Adrenal gland (tissue), 12 donors: ENCODE results near the gene TOP2B. TPM values are rescaled to one million over a fixed set of nuclear protein-coding genes. Genes with fewer than 3 reads are reported as not detected.

Experiments
- DNase-seq, 7 donors: peaks; one replicate each; pipeline ENCODE4 v3.0.0-alpha.2; 2019 to 2020
- H3K27ac ChIP-seq, 5 donors: fragments of 200-600 bp; sonication (generic) in 4 of 5; 1 replicate in 3 of 5; 2 replicates in 2 of 5; pipeline versions ENCODE4 v1.5.1 to v1.8.0; 2016 to 2020; ENCODE audit warnings: mild to moderate bottlenecking in 1 of 5
- H3K27me3 ChIP-seq: fragments of 200-600 bp; 2 replicates; pipeline ENCODE4 v1.8.0; 2021
- H3K36me3 ChIP-seq, 2 donors: fragments of 200-600 bp; replicated peaks in 1 of 2; 1 replicate in 1 of 2; 2 replicates in 1 of 2; pipeline versions ENCODE4 v1.5.1 to v1.8.0; 2018 to 2022
- H3K4me1 ChIP-seq, 2 donors: fragments of 200-600 bp; replicated peaks in 1 of 2; 1 replicate in 1 of 2; 2 replicates in 1 of 2; pipeline versions ENCODE4 v1.5.1 to v1.8.0; 2018 to 2021
- H3K4me3 ChIP-seq, 4 donors: fragments of 200-600 bp; sonication (generic) in 3 of 4; one replicate each; pipeline ENCODE4 v1.5.1; 2016 to 2018
- H3K9me3 ChIP-seq, 3 donors: fragments of 200-600 bp; sonication (generic) in 1 of 3; replicated peaks in 1 of 3; 1 replicate in 2 of 3; 2 replicates in 1 of 3; pipeline versions ENCODE4 v1.5.1 to v1.8.0; 2016 to 2021
- CTCF ChIP-seq, 6 experiments: fragments of 450-650 bp in 4 of 6; fragments of 200-600 bp in 2 of 6; sonication (generic) in 1 of 6; IDR thresholded peaks; 1 replicate in 5 of 6; 2 replicates in 1 of 6; pipeline versions ENCODE4 v1.5.1 to v1.8.0; 2016 to 2021; ENCODE audit warnings: antibody characterized with exemption in 6 of 6, mild to moderate bottlenecking in 2 of 6, moderate library complexity in 1 of 6
- POLR2A ChIP-seq, 2 donors: fragments of 450-650 bp; IDR thresholded peaks; one replicate each; pipeline ENCODE4 v1.6.1; 2017; ENCODE audit warnings: antibody characterized with exemption in 2 of 2, mild to moderate bottlenecking in 2 of 2, moderate library complexity in 1 of 2
- WGBS, 4 donors: extraction: QIAGEN DNeasy Blood & Tissue Kit in 2 of 4; methylation state at CpG; one replicate each; pipeline versions ENCODE4 v1.1.5 to v1.1.7; 2013 to 2017; 5-methylcytosine and 5-hydroxymethylcytosine counted together
- intact Hi-C, 2 donors: fragments of 100-400 bp; cut with DNase I; formaldehyde crosslinking; loops; one replicate each; pipeline versions ENCODE4 v1.14.1 to v1.15.0; 2022 to 2023
- polyA plus RNA-seq, 3 donors: library from polyadenylated mRNA; stranded (reverse); fragments of 200-250 nt in 2 of 3; fragments of 350-450 nt in 1 of 3; fragmentation: Illumina TruSeq in 1 of 3; extraction: RNeasy Lipid Tissue Mini Kit (QIAGEN cat#74804) in 1 of 3; gene quantifications; one replicate each; pipeline ENCODE4 v1.2.3, GENCODE V29; 2013 to 2014
- total RNA-seq, 9 donors: library from RNA; depleted of rRNA in 4 of 9; stranded (reverse); fragments of >200 nt in 4 of 9; fragments of 120-200 nt in 1 of 9; fragmentation: NEBNext Ultra II Directional in 1 of 9; extraction: Animal tissue kit (Norgen Biotek cat#: 25700) in 1 of 9; gene quantifications; one replicate each; pipeline versions ENCODE4 v1.1.0 to v1.2.4, GENCODE V29; 2013 to 2023
- donor health status: healthy with polysubstance abuse.
- donor health status: Bipolar disorder and iron deficiency.
- donor health status: DM: yes; HTN: yes; CAD: no.
- donor health status: DM: no; HTN: no; CAD: no.
- donor health status: DM: no; HTN: no; CAD: no.
- donor health status: DM: yes; HTN: yes; CAD: no.

TOP2B gene
- total and polyA plus RNA-seq, 12 donors = 33.7 to 108 (median 73.5) TPM

DNA sequence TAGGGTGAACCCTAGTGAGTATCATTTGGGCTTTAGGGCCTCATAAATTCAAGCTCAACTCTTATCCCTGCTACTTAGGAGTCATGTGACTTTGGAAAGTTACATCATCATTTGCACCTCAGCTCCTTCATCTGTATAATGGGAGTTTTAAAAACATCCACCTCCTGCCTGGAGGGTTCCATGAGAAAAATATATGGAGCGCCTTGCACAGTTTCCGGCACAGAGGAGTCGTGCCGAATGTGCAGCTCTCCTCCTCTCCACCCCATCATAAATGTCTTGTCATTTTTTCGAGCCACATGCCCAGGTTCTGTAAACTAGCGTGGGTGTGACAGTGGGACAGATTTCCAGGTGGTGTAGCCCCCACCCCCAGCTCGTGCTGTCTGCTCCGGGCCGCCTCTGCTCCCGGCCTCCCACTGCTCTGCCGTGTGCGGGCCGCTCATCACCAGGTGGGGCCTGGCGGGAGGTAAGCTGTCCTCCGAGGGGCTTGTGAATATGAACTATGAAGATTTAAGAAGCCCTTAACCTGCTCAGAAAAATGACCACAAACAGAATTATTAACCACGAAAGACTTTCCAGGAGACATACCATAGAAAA is 90.4 kb downstream of the TOP2B start:
- WGBS, 4 donors = 91 to 94% (median 93%) methylated on average over 13 to 16 of the region's 16 CpGs
- H3K27ac ChIP-seq = no peak overlapping the region

GRCh38 chr3:25573386-25574171 is 91.1 kb downstream of the TOP2B start:
- H3K36me3 ChIP-seq = peaks cover 0 to 4% of the 10 kb centered on the region in 2 donors
- no peaks in the 10 kb centered on the region for H3K9me3 ChIP-seq
- no peak overlapping the region for H3K4me3 ChIP-seq
- DNase-seq = no peak
- peak overlapping the region in 2 of 5 donors; percentile 40 to 44 for H3K27ac ChIP-seq
- 66 to 79% (median 71%) methylated on average over 19 of the region's 19 CpGs for WGBS, 4 donors
- intact Hi-C loops = no loop called here
- H3K4me1 ChIP-seq = no peaks in the 10 kb centered on the region
- no peaks in the 10 kb centered on the region for H3K27me3 ChIP-seq
- TF ChIP-seq CTCF (IDR thresholded peaks at IDR 0.05) = no peak
- TF ChIP-seq POLR2A (IDR thresholded peaks at IDR 0.05) = no peak

More for the DNA sequence above, 90.4 kb downstream of the TOP2B start:
- Histone ChIP-seq H3K4me3 (no peak overlapping the region), H3K9me3 (no peaks in the 10 kb centered on the region), H3K27me3 (no peaks in the 10 kb centered on the region), H3K36me3 (peaks cover 0 to 4% of the 10 kb centered on the region in 2 donors), H3K4me1 (no peaks in the 10 kb centered on the region)
- no peak for DNase-seq
- TF ChIP-seq CTCF (IDR thresholded peaks at IDR 0.05) (no peak), POLR2A (IDR thresholded peaks at IDR 0.05) (no peak)
- intact Hi-C loops = no loop called here

- Histone ChIP-seq H3K36me3 (peaks cover 0 to 4% of the 10 kb centered on the region in 2 donors), H3K4me3 (no peak overlapping the region), H3K4me1 (no peaks in the 10 kb centered on the region), H3K27ac (peak overlapping the region in 2 of 5 donors; percentile 40 to 44), H3K27me3 (no peaks in the 10 kb centered on the region), H3K9me3 (no peaks in the 10 kb centered on the region)
- no peak for DNase-seq
- intact Hi-C loops = no loop called here
- WGBS, 4 donors = 74 to 81% (median 76%) methylated on average over 11 to 14 of the region's 14 CpGs
- TF ChIP-seq POLR2A (IDR thresholded peaks at IDR 0.05) (no peak), CTCF (IDR thresholded peaks at IDR 0.05) (no peak)
These were observed 91.8 kb downstream of the TOP2B start for GRCh38 chr3:25572919-25573385.

GRCh38 chr3:25572336-25572735 is 92.4 kb downstream of the TOP2B start:
- Histone ChIP-seq H3K4me3 (no peak overlapping the region), H3K27me3 (no peaks in the 10 kb centered on the region), H3K27ac (no peak overlapping the region), H3K36me3 (peaks cover 0 to 4% of the 10 kb centered on the region in 2 donors), H3K9me3 (no peaks in the 10 kb centered on the region), H3K4me1 (no peaks in the 10 kb centered on the region)
- WGBS, 4 donors = 83 to 96% (median 95%) methylated on average over 3 of the region's 3 CpGs
- intact Hi-C loops = no loop called here
- DNase-seq = no peak
- TF ChIP-seq CTCF (IDR thresholded peaks at IDR 0.05) (no peak), POLR2A (IDR thresholded peaks at IDR 0.05) (no peak)
